ENCODE measurements around the gene STK32C. TPM values are rescaled to one million over a fixed set of nuclear protein-coding genes. Genes with fewer than 3 reads are reported as not detected.
"Not testable (repeated sequence)": the region's sequence is repeated elsewhere in the genome, so short reads cannot be mapped to it uniquely, and the experiment has no call there.

STK32C gene
- total RNA-seq, 2 donors from 2014 or later = 8.4 to 9.9 TPM

- no peak overlapping the region for H3K4me3 ChIP-seq (ENCODE audit: low read length)
- H3K27me3 Mint-ChIP-seq (ENCODE audit: insufficient read depth) = no peaks in the 10 kb centered on the region
Measured at GRCh38 chr10:132223611-132224342, 84.0 kb downstream of the STK32C start.

DNA sequence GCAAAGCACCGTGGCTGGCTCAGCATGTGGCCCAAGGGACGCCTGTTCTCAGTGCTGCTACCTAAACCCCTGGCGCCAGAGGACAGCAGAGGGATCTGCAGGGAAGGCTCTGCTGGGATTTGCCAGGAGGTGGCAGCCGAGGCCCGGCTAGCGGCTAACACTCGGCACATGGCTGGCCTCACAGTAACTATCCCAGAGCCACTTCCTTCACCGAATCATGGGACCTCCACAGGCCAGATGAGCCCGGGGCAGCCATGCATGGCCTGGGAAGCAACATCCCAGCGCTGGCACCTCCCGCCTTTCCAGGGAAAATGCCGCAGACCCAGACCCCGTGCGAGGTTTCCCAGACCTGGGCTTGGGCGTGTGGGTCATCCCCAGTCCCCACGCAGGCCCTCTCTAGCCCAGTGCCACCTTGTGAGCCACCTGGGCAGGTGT, 84.6 kb downstream of the STK32C start:
- H3K36me3 ChIP-seq (ENCODE audit: control insufficient read depth, insufficient read depth, low read length) = no peaks in the 10 kb centered on the region
- no peak overlapping the region for H3K27ac ChIP-seq (ENCODE audit: low read depth, low read length)
- no peak overlapping the region for H3K4me3 Mint-ChIP-seq
- no peaks in the 10 kb centered on the region for H3K27me3 ChIP-seq (ENCODE audit: control insufficient read depth, insufficient read depth, low read length, poor library complexity, severe bottlenecking)
- no peak overlapping the region for H3K4me3 ChIP-seq (ENCODE audit: low read length)
- TF ChIP-seq CTCF (conservative IDR thresholded peaks at IDR 0.05) = peak; percentile 95
- no peaks in the 10 kb centered on the region for H3K9me3 ChIP-seq (ENCODE audit: control insufficient read depth, low read length)
- peaks cover 10% of the 10 kb centered on the region for H3K9me3 Mint-ChIP-seq
- DNase-seq = peak; percentile 96
- H3K36me3 Mint-ChIP-seq (ENCODE audit: low read depth) = no peaks in the 10 kb centered on the region
- H3K4me1 Mint-ChIP-seq = no peaks in the 10 kb centered on the region
- no peak overlapping the region for H3K9ac ChIP-seq (ENCODE audit: extremely low read depth, low read length, poor library complexity, severe bottlenecking)
- no peak overlapping the region for H3K27ac Mint-ChIP-seq
- H3K27me3 Mint-ChIP-seq (ENCODE audit: insufficient read depth) = no peaks in the 10 kb centered on the region
- no peaks in the 10 kb centered on the region for H3K4me1 ChIP-seq (ENCODE audit: control insufficient read depth, insufficient read depth, low read length)
- WGBS, 2 experiments (ENCODE audit: insufficient coverage in 1 of 2, insufficient read length in 1 of 2) = 43 to 49% methylated on average over 11 to 16 of the region's 16 CpGs

More at GRCh38 chr10:132223611-132224342, 84.0 kb downstream of the STK32C start:
- Mint-ChIP-seq H3K36me3 (ENCODE audit: low read depth) (no peaks in the 10 kb centered on the region), H3K4me3 (no peak overlapping the region), H3K9me3 (peaks cover 5% of the 10 kb centered on the region), H3K4me1 (no peaks in the 10 kb centered on the region), H3K27ac (no peak overlapping the region)
- WGBS, 2 experiments (ENCODE audit: insufficient coverage in 1 of 2, insufficient read length in 1 of 2) = 92 to 93% methylated on average over 20 to 23 of the region's 23 CpGs
- no peaks in the 10 kb centered on the region for H3K27me3 ChIP-seq (ENCODE audit: control insufficient read depth, insufficient read depth, low read length, poor library complexity, severe bottlenecking)
- no peak overlapping the region for H3K27ac ChIP-seq (ENCODE audit: low read depth, low read length)
- H3K9me3 ChIP-seq (ENCODE audit: control insufficient read depth, low read length) = no peaks in the 10 kb centered on the region
- no peak for TF ChIP-seq CTCF (conservative IDR thresholded peaks at IDR 0.05)
- H3K9ac ChIP-seq (ENCODE audit: extremely low read depth, low read length, poor library complexity, severe bottlenecking) = no peak overlapping the region
- DNase-seq = no peak
- H3K36me3 ChIP-seq (ENCODE audit: control insufficient read depth, insufficient read depth, low read length) = no peaks in the 10 kb centered on the region
- no peaks in the 10 kb centered on the region for H3K4me1 ChIP-seq (ENCODE audit: control insufficient read depth, insufficient read depth, low read length)

GRCh38 chr10:132222726-132223125, 85.0 kb downstream of the STK32C start:
- no peak overlapping the region for H3K9ac ChIP-seq (ENCODE audit: extremely low read depth, low read length, poor library complexity, severe bottlenecking)
- 76 to 77% methylated on average over 5 to 21 of the region's 21 CpGs for WGBS, 2 experiments (ENCODE audit: insufficient coverage in 1 of 2, insufficient read length in 1 of 2)
- no peaks in the 10 kb centered on the region for H3K36me3 ChIP-seq (ENCODE audit: control insufficient read depth, insufficient read depth, low read length)
- no peaks in the 10 kb centered on the region for H3K9me3 ChIP-seq (ENCODE audit: control insufficient read depth, low read length)
- Mint-ChIP-seq H3K36me3 (ENCODE audit: low read depth) (peaks cover under 1% of the 10 kb centered on the region), H3K4me3 (no peak overlapping the region), H3K4me1 (no peaks in the 10 kb centered on the region), H3K9me3 (peaks cover 14% of the 10 kb centered on the region), H3K27ac (no peak overlapping the region), H3K27me3 (ENCODE audit: insufficient read depth) (no peaks in the 10 kb centered on the region)
- TF ChIP-seq CTCF (conservative IDR thresholded peaks at IDR 0.05) = no peak
- H3K27me3 ChIP-seq (ENCODE audit: control insufficient read depth, insufficient read depth, low read length, poor library complexity, severe bottlenecking) = no peaks in the 10 kb centered on the region
- no peaks in the 10 kb centered on the region for H3K4me1 ChIP-seq (ENCODE audit: control insufficient read depth, insufficient read depth, low read length)
- H3K27ac ChIP-seq (ENCODE audit: low read depth, low read length) = no peak overlapping the region
- no peak for DNase-seq
- no peak overlapping the region for H3K4me3 ChIP-seq (ENCODE audit: low read length)

GRCh38 chr10:132220996-132221395, 86.8 kb downstream of the STK32C start:
- H3K27ac ChIP-seq (ENCODE audit: low read depth, low read length); H3K4me3 Mint-ChIP-seq; H3K27me3 Mint-ChIP-seq (ENCODE audit: insufficient read depth); H3K9ac ChIP-seq (ENCODE audit: extremely low read depth, low read length, poor library complexity, severe bottlenecking); H3K27me3 ChIP-seq (ENCODE audit: control insufficient read depth, insufficient read depth, low read length, poor library complexity, severe bottlenecking); H3K4me3 ChIP-seq (ENCODE audit: low read length); H3K36me3 Mint-ChIP-seq (ENCODE audit: low read depth); H3K36me3 ChIP-seq (ENCODE audit: control insufficient read depth, insufficient read depth, low read length); DNase-seq; H3K4me1 Mint-ChIP-seq; H3K4me1 ChIP-seq (ENCODE audit: control insufficient read depth, insufficient read depth, low read length); H3K27ac Mint-ChIP-seq: not testable (repeated sequence)
- 91 to 95% methylated on average over 11 to 18 of the region's 18 CpGs for WGBS, 2 experiments (ENCODE audit: insufficient coverage in 1 of 2, insufficient read length in 1 of 2)
- peaks cover 12% of the 10 kb centered on the region for H3K9me3 ChIP-seq (ENCODE audit: control insufficient read depth, low read length)
- H3K9me3 Mint-ChIP-seq = peaks cover 31% of the 10 kb centered on the region

Measured in endodermal cell (in vitro differentiated cells).